Activated CD4-positive, alpha-beta T cell treated with anti-CD3 and anti-CD28 coated beads, Interleukin-2, amount 50 U/mL, for 1 hour (primary cell): ENCODE results near the gene TUBB2B.
"Not testable (repeated sequence)": the region's sequence is repeated elsewhere in the genome, so short reads cannot be mapped to it uniquely, and the experiment has no call there.

Source experiments
- DNase-seq: peaks from one replicate; pipeline ENCODE4 v3.0.0-alpha.2; 2020

Gene TUBB2B

GRCh38 chr6:3183066-3183465 lies 44.4 kb downstream of the TUBB2B start:
- DNase-seq, result no peak

GRCh38 chr6:3181105-3181504 lies 46.3 kb downstream of the TUBB2B start:
- no peak for DNase-seq

GRCh38 chr6:3179945-3180344 lies 47.5 kb downstream of the TUBB2B start:
- not testable (repeated sequence) for DNase-seq

- not testable (repeated sequence) for DNase-seq
Measured at GRCh38 chr6:3178666-3179065, 48.8 kb downstream of the TUBB2B start.

- DNase-seq, result no peak
Measured at GRCh38 chr6:3176562-3177355, 50.7 kb downstream of the TUBB2B start.

GRCh38 chr6:3175715-3176402 lies 51.6 kb downstream of the TUBB2B start:
- no peak for DNase-seq
